ENCODE results near the gene MRGPRE.
"Not testable (repeated sequence)": the region's sequence is repeated elsewhere in the genome, so short reads cannot be mapped to it uniquely, and the experiment has no call there.

Gene MRGPRE

GRCh38 chr11:3231851-3232744, at the start of gene MRGPRE:
Gene MRGPRE, minus strand, starts transcription at chr11:3232417. Its CDS starts 3,618 bp downstream, at chr11:3228799.
- no peak for DNase-seq (ENCODE audit: low read depth in 3 of 3)

- DNase-seq (ENCODE audit: low read depth in 3 of 3), result not testable (repeated sequence)
Observed at GRCh38 chr11:3281146-3281545, 48.9 kb upstream of the MRGPRE start.

- not testable (repeated sequence) for DNase-seq (ENCODE audit: low read depth in 3 of 3)
Observed at GRCh38 chr11:3280662-3281061, 48.4 kb upstream of the MRGPRE start.

- DNase-seq (ENCODE audit: low read depth in 3 of 3), result not testable (repeated sequence)
Observed at GRCh38 chr11:3278922-3279321, 46.7 kb upstream of the MRGPRE start.

- DNase-seq (ENCODE audit: low read depth in 3 of 3), result not testable (repeated sequence)
Observed at GRCh38 chr11:3273629-3274028, 41.4 kb upstream of the MRGPRE start.

- DNase-seq (ENCODE audit: low read depth in 3 of 3), result not testable (repeated sequence)
Observed at GRCh38 chr11:3262548-3262947, 30.3 kb upstream of the MRGPRE start.

GRCh38 chr11:3261831-3262230, 29.6 kb upstream of the MRGPRE start:
- not testable (repeated sequence) for DNase-seq (ENCODE audit: low read depth in 3 of 3)

GRCh38 chr11:3257509-3257908, 25.3 kb upstream of the MRGPRE start:
- not testable (repeated sequence) for DNase-seq (ENCODE audit: low read depth in 3 of 3)

- not testable (repeated sequence) for DNase-seq (ENCODE audit: low read depth in 3 of 3)
Observed at GRCh38 chr11:3255241-3255640, 23.0 kb upstream of the MRGPRE start.

GRCh38 chr11:3254773-3255172, 22.6 kb upstream of the MRGPRE start:
- not testable (repeated sequence) for DNase-seq (ENCODE audit: low read depth in 3 of 3)

GRCh38 chr11:3245071-3245470, 12.9 kb upstream of the MRGPRE start:
- DNase-seq (ENCODE audit: low read depth in 3 of 3), result no peak

GRCh38 chr11:3243880-3244279, 11.7 kb upstream of the MRGPRE start:
- no peak for DNase-seq (ENCODE audit: low read depth in 3 of 3)

- no peak for DNase-seq (ENCODE audit: low read depth in 3 of 3)
Observed at GRCh38 chr11:3237119-3237518, 4.9 kb upstream of the MRGPRE start.

- no peak for DNase-seq (ENCODE audit: low read depth in 3 of 3)
Observed at GRCh38 chr11:3234846-3235245, 2.6 kb upstream of the MRGPRE start.

- no peak for DNase-seq (ENCODE audit: low read depth in 3 of 3)
Observed at GRCh38 chr11:3232956-3233355, 739 bp upstream of the MRGPRE start.

GRCh38 chr11:3231550-3231850, 717 bp downstream of the MRGPRE start:
- no peak for DNase-seq (ENCODE audit: low read depth in 3 of 3)

- no peak for DNase-seq (ENCODE audit: low read depth in 3 of 3)
Observed at GRCh38 chr11:3230636-3231549, 1.3 kb downstream of the MRGPRE start.

GRCh38 chr11:3229673-3230630, 2.3 kb downstream of the MRGPRE start:
- DNase-seq (ENCODE audit: low read depth in 3 of 3), result no peak

GRCh38 chr11:3228445-3228829, 3.8 kb downstream of the MRGPRE start:
- DNase-seq (ENCODE audit: low read depth in 3 of 3), result no peak

- DNase-seq (ENCODE audit: low read depth in 3 of 3), result no peak
Observed at GRCh38 chr11:3227568-3228444, 4.4 kb downstream of the MRGPRE start.
